ENCODE measurements around the gene MYO1C.

The MYO1C gene

DNA sequence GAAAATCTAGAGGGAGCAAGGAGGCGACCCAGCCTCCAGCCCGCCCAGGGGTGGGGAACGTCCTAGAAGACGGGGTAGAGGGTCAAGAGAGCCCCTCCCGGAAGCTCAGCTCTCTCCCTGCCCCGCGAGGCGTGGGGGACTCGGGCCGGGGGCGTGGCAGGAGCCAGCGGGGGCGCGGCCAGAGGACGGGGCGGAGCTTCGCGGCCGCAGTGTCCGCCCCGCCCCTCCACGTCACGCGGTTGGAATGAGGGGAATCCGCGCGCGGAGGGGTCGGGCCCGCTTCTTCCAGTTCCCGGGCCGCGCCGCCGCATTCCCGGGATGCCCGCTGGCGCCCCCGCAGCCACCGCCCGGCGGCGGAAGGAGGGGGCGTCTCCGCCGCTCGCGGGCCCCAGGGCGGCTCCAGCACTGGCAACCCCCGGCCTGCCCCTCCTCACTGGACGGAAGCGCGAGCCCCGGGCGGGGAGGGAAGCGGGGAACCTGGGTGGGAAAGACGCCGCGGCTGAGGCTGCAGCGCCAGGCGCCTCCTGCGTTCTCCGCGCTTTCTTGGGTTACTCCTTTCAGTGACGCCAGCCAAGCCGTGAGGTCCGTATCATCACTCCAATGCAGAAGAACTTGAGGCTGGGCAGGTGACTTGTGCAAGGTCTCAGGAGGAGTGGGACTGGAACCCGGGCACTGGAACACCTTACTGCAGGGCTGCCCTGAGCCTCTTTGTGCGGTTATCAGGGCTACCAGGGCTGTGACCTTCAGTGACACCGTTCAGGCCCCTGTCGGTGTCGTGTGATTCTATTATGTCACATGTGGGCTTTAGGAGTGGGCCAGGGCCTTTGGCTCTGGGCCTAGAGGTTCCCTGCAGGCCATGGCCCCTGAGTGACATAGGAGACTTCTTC is 4.3 kb downstream of the MYO1C start:
- Histone ChIP-seq H3K27me3 (ENCODE audit: low read depth, low read length) (peaks cover 6% of the 10 kb centered on the region), H3K4me2 (ENCODE audit: low read length) (peak overlapping the region; percentile 91), H3K4me3 (ENCODE audit: low read length) (peak overlapping the region; percentile 92), H3K9ac (ENCODE audit: low read length) (peak overlapping the region; percentile 92), H3K36me3 (replicated peaks; ENCODE audit: low read depth, low read length) (peaks cover 2% of the 10 kb centered on the region), H2AFZ (ENCODE audit: low read depth, low read length) (no peak overlapping the region), H3K9me3 (ENCODE audit: insufficient read depth, low read length) (no peaks in the 10 kb centered on the region), H3K79me2 (ENCODE audit: low read length) (0 out of 2 replicates have a peak, but pooled peaks cover 3% of the 10 kb centered on the region), H3K27ac (ENCODE audit: low read length) (peak overlapping the region; percentile 97), H4K20me1 (ENCODE audit: insufficient read depth, low read length) (peaks cover 3% of the 10 kb centered on the region; the same call in 1 of the 2 replicates), H3K4me1 (ENCODE audit: low read length) (peaks cover 22% of the 10 kb centered on the region)
- no peak for TF ChIP-seq EZH2phosphoT487 (IDR thresholded peaks at IDR 0.05; ENCODE audit: low read depth)
- TF ChIP-seq, protein P1, sequence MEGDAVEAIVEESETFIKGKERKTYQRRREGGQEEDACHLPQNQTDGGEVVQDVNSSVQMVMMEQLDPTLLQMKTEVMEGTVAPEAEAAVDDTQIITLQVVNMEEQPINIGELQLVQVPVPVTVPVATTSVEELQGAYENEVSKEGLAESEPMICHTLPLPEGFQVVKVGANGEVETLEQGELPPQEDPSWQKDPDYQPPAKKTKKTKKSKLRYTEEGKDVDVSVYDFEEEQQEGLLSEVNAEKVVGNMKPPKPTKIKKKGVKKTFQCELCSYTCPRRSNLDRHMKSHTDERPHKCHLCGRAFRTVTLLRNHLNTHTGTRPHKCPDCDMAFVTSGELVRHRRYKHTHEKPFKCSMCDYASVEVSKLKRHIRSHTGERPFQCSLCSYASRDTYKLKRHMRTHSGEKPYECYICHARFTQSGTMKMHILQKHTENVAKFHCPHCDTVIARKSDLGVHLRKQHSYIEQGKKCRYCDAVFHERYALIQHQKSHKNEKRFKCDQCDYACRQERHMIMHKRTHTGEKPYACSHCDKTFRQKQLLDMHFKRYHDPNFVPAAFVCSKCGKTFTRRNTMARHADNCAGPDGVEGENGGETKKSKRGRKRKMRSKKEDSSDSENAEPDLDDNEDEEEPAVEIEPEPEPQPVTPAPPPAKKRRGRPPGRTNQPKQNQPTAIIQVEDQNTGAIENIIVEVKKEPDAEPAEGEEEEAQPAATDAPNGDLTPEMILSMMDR (IDR thresholded peaks at IDR 0.05; ENCODE audit: low read depth, low read length), result no peak

DNA sequence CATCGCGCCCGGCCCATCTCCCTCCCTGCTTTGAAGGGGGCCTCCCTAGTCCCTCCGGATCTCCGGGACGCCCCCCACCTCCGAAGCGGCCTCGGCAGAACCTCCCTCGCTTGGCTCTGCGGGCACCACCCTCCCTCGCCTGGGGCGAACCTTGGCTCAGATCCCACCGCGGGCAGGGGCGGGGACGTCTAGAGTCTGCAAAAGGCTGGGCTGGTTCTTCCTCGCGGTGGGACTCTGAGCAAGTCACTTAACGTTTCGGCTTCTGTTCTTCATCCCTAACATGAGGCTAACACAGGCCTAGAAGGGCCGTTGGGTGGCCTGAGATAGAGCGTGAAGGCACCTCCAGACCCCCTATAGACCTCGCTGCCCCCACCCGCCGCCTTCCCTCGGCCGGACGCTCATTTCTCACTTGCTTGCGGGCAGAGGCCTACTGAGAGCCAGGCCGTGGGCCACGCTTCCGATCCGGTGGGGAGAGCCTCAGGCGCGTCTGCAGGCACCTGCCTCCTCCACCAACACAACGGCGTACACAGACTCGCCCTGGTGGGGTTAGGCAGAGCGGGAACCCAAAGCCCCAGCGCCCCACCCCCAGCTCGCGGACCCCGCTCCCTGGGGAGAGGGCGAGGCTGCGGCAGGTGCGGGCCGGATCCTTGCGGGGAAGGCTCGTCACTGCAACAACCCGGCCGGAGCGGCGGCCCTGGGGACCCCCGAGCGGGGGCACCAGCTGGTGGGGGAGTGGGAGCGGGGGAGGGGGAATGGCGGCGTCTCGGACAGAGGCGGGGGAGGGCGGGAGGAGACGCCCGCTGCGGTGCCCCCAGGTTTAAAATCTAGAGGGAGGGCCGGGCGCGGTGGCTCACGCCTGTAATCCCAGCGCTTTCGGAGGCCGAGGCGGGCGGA is 5.4 kb downstream of the MYO1C start:
- peak overlapping the region; percentile 97 for H3K27ac ChIP-seq (ENCODE audit: low read length)

DNA sequence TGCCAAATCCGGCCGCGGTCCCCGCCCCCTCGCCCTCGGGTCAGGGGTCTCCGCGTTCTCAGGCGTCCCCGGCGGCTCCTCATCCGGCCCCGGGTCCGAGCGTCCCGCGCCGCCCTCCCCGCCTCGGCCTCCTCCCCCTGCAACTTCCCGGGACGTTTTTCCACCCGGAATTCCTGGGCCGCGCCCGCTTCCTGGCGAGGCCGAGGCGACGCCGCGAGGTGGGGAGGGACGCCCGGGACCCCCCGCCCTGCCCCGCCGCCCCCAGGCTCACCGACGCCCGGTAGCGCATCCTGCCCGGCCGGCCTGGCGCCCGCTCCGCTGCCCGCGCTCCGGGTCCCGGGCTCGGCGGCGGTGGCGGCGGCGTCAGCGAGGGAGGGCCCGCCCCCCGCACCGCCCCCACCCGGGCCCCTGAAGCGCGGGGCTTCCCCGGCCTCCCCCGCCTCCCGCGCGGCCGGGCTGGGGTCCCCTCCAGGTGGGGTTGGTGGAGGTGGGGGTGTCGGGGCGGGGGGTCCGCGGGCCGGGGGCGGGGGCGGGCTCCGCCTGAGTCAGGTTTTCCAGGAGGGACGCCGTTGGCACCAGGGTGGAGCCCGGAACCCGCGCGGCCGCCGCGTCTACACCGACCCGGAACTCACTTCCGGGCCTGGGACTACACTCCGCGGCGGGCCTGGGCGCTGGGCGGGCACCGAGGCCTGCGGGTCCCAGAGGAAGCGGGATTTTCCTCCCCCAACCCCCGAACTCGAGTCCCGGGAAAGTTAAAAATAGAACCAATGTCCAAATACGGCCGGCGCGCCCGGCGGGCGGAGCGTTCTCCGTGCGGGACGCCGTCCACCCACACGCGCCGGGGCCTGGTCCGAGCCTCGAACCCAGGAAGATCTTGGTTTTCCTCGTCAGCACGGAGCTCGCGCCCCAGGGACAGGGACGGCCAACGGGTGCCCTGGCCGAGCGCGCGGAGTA is 6.8 kb downstream of the MYO1C start:
- TF ChIP-seq EZH2phosphoT487 (IDR thresholded peaks at IDR 0.05; ENCODE audit: low read depth), result no peak
- TF ChIP-seq, protein P1 (IDR thresholded peaks at IDR 0.05; ENCODE audit: low read depth, low read length), result no peak
- 0 out of 2 replicates have a peak, but pooled peaks cover 3% of the 10 kb centered on the region for H3K79me2 ChIP-seq (ENCODE audit: low read length)
- H3K9ac ChIP-seq (ENCODE audit: low read length), result peak overlapping the region; percentile 92
- H3K27me3 ChIP-seq (ENCODE audit: low read depth, low read length), result no peaks in the 10 kb centered on the region
- H3K4me3 ChIP-seq (ENCODE audit: low read length), result peak overlapping the region; percentile 92
- H3K36me3 ChIP-seq (replicated peaks; ENCODE audit: low read depth, low read length), result peaks cover 2% of the 10 kb centered on the region
- peak overlapping the region; percentile 91 for H3K4me2 ChIP-seq (ENCODE audit: low read length)
- H2AFZ ChIP-seq (ENCODE audit: low read depth, low read length), result peak overlapping the region; percentile 46; the same call in 1 of the 2 replicates
- H3K9me3 ChIP-seq (ENCODE audit: insufficient read depth, low read length), result no peaks in the 10 kb centered on the region
- H4K20me1 ChIP-seq (ENCODE audit: insufficient read depth, low read length), result peaks cover 3% of the 10 kb centered on the region; the same call in 1 of the 2 replicates
- peak overlapping the region; percentile 97 for H3K27ac ChIP-seq (ENCODE audit: low read length)
- peaks cover 16% of the 10 kb centered on the region for H3K4me1 ChIP-seq (ENCODE audit: low read length)

More for the DNA sequence above, 5.4 kb downstream of the MYO1C start:
- 0 out of 2 replicates have a peak, but pooled peaks cover 3% of the 10 kb centered on the region for H3K79me2 ChIP-seq (ENCODE audit: low read length)
- peaks cover under 1% of the 10 kb centered on the region; the same call in 1 of the 2 replicates for H3K27me3 ChIP-seq (ENCODE audit: low read depth, low read length)
- peak overlapping the region; percentile 92 for H3K4me3 ChIP-seq (ENCODE audit: low read length)
- H3K9me3 ChIP-seq (ENCODE audit: insufficient read depth, low read length), result no peaks in the 10 kb centered on the region
- H3K4me2 ChIP-seq (ENCODE audit: low read length), result peak overlapping the region; percentile 91
- H3K36me3 ChIP-seq (replicated peaks; ENCODE audit: low read depth, low read length), result peaks cover 2% of the 10 kb centered on the region
- H2AFZ ChIP-seq (ENCODE audit: low read depth, low read length), result no peak overlapping the region
- H3K9ac ChIP-seq (ENCODE audit: low read length), result peak overlapping the region; percentile 92
- peaks cover 18% of the 10 kb centered on the region for H3K4me1 ChIP-seq (ENCODE audit: low read length)
- H4K20me1 ChIP-seq (ENCODE audit: insufficient read depth, low read length), result peaks cover 3% of the 10 kb centered on the region; the same call in 1 of the 2 replicates
- TF ChIP-seq EZH2phosphoT487 (IDR thresholded peaks at IDR 0.05; ENCODE audit: low read depth), result no peak
- TF ChIP-seq, protein P1 (IDR thresholded peaks at IDR 0.05; ENCODE audit: low read depth, low read length), result no peak
